Measurements from ENCODE around the gene PALLD.

Gene PALLD

DNA sequence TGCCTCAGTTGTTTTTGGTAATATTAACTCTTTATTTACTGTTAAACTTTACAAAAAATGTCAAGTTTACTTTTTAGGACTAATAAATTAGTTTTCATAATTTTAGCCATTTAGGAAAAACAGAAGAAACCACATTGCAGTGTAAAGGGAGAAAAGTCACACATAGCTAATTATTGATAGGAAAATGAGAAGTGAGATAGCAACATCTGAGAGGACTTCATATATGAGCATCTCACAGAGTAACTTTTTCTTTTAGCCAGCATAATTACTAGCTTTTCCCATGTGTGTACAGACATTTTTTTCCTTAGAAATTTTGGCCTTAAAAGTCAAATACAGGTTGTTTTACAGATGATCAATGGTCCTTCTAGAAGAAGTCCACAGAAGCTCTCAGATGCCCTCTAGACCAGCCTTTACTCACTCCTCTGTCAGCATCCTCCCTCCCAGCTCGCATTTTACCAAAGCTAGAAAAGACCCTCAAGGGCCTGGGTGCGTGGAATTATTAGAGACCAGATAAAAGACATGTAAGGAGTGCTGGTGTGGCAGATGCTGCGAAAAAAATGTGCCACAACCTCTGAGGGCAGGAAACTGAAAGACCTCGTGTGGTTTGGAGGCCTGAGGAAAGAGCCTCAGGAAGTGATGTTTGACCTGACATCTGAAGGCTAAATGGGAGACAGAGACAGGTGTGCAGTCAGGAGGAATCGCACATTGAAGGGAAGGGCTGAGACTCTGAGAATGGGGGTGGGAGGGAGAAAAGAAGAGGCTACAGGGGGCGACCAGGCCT lies 356.3 kb downstream of the PALLD start:
- DNase-seq (ENCODE audit: low spot score), result no peak

DNA sequence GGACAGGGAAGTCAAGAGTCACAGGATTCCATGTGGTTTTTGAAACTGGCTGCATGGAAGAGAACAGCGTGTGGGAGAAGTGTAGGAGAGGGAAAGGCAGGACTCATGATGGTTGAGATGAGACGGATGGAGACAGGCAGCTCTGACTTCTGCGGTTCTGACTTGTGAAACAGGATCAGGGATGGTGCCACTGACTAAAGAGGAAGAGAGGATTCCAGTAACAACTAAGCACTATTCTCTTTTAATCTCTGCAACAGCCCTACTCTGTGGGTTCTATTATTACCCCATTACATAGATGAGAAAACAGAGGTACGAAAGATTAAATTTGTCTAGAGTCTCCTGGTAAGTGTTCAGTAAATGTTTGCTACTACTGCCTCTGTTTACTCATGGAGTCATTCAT lies 356.9 kb downstream of the PALLD start:
- DNase-seq (ENCODE audit: low spot score), result no peak

DNA sequence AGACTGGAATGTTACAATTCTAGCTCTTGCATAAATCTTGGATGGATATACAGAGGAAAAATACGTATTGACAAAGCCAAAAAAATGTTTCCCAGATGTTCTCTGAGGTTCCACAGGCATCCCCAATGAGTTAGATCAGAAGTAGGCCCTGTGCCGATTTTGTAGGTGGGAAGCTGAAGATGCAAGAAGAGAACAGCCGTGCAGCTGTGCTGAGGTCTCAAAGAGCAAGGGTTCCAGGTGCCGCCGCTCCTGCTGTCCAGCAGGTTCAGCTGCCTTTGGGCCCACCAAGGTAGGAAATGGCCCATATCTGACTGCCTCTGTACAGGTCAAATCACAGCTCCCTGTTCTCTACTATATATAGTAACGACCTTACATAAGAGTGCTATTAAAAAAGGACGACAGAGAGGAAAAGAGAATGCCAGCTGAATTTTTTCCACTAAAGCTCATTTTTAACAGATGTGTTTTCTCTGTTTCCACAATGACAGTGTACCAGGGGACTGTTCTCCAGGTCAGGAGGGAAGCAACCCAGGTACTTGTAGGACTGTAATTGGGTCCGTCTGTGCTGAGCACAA lies 357.6 kb downstream of the PALLD start:
- DNase-seq (ENCODE audit: low spot score), result no peak

DNA sequence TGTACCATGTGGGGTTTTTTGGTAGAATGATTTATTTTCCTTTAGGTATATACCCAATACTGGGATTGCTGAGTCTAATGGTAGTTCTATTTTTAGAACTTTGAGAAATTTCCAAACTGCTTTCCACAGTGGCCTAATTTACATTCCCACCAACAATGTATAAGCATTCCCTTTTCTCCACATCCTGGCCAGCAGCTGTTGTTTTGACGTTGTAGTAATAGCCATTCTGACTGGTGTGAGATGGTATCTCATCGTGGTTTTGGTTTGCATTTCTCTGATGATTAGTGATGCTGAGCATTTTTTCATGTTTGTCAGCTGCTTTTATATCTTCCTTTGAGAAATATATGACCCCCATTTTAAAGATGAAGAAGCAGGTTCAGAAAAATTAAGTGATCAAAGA lies 359.5 kb downstream of the PALLD start:
- no peak for DNase-seq (ENCODE audit: low spot score)

DNA sequence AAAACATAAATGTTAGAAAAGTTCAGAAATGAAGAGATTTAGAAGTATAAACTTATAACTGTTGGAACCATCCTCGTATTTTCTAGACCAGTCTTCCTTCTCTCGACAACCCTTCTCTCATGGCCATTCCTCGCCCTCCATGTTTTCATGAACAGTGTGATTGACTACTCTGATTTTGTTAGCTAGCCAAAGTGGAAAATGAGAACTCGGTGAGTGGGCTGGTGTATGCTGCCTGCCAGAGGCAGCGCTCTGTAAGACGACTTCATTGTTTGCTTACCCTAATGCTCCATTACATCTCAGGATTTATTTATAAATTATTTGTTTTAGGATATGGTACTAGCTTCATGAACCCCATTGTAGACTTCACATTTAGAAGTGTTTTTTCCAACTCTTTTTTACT lies 360.2 kb downstream of the PALLD start:
- DNase-seq (ENCODE audit: low spot score), result no peak

DNA sequence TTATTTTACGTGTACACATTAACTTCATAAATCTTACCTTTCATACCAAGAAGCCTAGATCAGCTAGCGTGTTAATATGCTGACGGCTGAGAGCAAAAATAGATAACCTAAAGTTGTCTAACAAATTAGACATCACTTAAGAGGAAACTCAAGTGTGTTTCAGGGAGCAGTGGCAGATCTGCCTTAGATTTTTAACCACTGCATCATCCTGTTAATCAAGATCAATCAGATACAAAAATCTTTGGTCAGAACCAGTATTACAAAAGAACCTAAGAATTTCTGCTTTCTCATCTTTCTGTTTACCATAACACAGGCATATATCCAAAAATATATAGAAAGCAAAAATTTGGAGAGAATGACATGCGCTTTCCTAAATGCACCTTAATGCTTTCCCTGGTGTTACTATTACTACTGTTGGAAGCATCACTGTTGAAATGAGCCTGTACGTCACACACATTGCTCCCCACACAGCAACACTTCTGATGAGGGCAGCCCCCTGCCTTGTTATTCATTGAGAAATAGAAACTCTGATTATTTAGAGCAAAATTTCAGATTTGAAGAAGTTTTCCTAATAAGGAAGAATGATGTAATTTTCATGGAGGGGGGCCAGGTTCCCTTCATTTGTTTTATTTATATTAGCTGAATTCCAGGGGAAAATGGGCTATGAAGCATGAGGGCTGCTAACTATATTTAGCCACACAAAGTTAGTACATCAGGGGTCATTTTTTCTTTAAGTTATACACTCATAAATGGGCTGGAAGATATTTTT lies 360.9 kb downstream of the PALLD start:
- DNase-seq (ENCODE audit: low spot score), result no peak

DNA sequence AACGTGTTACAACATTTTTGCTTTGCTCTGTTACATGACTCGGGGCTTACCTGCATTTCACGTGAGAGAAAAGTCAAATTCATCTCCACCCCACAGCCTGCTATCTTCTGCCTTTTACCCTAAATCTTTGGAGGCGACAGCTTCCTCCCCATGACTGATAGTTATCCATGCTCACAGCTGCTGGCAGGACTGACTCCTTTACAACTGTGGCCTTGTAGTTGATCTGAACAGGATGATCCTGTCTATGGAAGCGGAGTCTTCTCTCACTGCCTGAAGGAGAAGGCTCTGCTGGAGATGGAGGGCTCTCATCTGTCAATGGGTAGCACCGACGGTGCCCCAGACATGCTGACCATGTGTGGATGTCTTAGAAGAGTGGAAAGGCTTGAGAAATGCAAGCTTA lies 362.2 kb downstream of the PALLD start:
- DNase-seq (ENCODE audit: low spot score), result no peak

DNA sequence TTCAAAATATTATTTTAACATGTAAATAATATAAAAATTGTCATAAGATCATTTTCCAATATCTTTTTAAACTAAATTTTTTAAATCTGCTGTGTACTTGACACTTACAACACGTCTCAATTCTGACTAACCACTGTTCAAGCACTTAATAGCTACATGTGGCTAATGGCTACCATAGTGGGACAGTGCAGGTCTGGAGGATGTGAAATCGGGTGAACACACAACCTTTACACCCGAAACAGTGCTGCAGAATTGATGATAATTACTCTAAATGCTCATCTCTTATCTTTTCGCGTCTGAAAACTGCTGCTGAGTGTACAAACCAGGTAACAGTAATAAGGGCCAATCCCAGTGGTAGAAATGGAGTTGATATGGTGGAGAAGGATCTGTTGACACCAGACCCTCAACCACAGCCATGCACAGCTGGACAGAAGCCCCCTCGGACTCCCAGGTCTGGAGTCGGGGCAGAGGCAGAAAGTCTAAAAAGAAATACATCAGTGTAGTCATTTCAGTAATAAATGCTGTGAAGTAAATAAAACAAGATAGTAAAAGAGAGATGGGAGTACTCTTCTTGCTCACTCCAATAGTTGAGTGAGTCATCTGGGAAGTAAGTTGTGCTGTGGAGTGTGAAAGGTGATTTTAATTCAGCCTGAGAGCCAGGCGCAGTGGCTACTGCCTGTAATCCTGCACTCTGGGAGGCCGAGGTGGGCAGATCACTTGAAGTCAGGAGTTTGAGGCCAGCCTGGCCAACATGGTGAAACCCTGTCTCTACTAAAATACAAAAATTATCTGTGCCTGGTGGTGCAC lies 363.2 kb downstream of the PALLD start:
- DNase-seq (ENCODE audit: low spot score), result no peak

DNA sequence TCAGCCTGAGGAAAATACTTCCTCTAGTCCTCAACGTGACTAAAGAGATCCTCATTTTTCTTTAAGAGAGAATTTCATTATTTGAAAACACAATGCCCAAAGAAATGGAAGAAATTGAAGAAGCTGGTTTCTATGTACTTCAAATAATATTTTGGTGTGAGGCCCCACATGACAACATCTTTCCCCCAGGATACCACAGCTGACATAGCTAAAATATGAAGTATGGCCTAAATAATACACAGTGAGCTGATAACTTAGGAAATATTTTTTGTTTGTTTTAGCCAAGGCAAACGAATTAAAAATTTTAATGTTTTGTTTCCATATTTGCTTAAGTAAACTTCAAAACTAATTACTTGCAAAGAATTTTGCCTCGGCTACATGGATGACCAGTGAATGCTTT lies 364.0 kb downstream of the PALLD start:
- DNase-seq (ENCODE audit: low spot score), result no peak

DNA sequence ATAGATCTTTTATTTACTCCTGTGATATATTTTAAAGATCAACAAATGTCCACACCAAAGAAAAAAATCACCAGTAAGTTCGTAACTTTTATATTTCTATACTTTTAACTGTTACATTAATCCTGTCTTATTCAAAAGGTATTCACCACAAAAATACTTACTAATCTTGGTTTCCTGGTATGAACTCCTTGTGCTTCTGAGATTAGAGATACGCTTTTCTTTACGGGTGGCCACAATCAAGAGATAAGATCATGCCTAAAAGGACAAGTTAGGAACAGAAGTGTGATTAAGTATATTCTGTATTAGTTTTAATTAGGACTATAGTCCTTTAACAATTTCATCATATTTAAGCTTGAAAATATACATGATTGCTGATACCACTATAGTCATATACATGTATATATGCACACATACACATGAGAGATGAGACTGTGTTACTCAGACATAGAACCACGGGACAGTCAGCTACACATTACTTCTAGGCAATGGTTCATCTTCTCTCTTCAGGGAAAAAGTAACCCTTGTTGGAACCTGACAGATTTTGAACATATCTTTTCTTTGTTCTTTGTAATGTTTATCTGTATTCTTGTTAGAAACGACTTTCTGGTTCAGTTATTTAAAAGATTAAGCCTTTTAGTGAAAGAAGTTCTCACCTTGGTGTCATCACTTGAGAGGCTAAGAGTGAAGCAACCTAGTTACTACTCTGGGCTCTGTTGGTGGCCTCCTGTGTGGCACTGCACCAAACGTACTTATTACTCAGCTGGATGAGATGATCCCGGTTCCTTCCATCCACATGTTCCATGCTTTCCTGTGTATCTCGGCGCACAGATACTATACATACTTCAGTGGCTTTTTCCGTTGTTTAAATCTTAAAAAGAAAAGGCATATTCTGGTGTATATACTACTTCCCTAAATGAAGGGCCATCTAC lies 367.1 kb downstream of the PALLD start:
- DNase-seq (ENCODE audit: low spot score), result no peak

DNA sequence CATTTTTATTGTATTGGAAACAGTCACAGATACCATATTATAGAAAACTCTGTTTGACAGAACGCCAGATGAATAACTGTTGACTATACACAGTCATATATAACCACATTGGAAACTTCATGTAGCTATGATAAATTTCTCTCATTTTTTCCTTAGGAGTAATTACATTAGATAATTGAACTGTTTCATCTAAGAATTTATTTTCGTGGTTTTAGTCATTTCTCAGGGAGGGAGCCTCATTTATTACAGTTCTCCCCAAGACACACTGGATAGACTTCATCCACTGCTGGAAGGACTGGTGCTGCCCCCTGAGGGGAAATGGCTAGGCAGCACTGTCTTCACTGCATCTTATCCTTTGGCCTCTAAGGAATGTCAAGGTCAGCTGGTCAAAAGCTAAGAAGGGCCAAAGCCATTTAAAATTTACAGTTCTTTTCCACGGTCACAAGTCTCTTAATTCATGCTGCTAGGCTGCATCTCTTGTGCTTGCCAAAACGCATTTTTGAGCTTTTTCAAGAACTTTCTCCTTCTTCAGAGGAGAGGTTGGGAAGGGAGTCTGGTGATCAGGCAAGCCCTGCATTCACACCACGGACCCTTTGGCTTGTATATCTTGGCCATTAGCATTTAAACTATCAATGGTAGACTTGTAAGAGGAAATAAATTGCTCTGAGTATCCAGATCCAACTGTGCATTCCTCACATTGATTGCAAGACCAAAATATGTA lies 368.1 kb downstream of the PALLD start:
- no peak for DNase-seq (ENCODE audit: low spot score)

DNA sequence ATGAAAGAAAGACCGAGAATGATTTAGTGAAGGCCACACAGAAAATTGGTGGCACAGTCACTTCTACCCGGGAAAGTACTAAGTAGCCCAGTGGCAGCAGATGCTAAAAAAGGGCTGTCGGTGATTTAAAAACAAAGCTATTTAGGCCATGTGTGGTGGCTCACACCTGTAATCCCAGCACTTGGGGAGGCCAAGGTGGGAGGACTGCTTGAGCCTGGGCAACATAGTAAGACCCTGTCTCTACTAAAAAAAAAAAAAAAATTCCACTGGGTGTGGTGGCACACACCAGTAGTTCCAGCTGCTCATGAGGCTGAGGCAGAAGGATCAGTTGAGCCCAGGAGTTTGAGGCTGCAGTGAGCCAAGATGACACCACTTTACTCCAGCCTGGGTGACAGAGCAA lies 369.0 kb downstream of the PALLD start:
- no peak for DNase-seq (ENCODE audit: low spot score)

DNA sequence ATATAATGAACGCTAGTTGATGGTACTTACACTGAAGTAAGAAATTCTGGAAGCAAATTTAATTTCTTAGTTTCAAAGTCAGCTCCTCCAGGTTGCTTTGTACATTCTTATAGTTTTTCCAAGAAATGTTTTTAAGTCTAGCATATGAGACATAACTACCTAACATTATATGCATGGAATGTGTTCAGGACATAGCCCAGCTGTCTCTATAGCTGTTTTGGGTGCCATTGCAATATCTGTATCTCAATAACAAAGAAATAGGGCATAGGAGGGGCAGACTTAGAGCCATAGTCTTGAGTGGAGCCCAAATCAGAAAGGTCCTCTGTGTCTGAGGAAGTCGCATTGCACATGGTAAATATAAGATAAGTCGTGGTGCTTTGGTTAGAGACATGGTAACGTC lies 369.8 kb downstream of the PALLD start:
- DNase-seq (ENCODE audit: low spot score), result no peak

DNA sequence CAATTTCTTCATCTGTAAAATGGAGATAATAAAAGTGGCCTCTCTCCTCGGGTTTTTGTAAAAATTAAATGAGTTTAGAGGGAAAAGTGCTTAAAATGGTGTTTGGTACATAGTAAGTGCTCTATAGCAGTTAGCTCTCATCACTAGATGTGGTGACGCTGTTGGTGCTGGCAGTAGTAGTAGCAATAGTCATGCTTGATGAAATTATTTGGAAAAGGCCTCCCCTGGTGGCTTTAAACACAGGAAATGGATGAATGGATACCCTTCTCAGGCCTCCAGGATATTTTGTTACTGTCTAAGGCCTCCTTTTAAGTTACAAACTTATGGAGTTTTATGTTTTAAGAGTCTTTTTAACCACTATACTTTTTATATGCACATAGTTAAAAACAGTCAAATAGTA lies 370.3 kb downstream of the PALLD start:
- no peak for DNase-seq (ENCODE audit: low spot score)

DNA sequence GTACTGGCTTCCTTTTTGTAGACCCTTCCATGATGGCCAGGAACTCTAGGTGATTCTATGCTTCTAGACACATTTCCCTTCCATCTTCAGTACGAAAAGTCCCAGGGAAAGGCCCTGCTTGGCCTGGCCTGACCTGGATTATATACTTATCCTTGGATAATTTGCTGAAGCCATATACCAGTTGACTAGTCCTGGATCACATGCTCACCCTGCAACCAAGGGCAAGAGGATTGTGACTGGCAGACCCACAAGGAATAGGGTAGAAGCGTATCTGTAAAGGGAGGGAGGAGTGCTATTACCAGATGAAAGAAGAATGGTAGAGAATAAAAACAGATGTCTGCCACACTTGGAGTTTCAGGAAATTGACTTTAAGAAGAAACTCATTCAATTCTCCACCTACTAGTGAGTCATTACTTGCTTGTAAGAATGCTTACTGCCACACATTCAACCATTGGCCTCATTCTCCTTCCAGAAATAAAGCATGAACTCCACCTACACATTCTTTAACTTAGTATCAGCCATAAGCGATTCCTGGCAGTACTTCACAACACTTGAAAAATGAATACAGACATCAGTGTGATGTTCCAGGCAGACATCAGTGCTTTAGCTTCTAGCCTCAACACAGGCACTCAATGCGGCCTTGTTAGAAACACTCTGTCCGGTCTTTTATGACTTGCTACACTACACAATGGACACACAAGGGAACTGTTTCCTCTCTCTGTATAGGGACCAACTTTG lies 371.4 kb downstream of the PALLD start:
- no peak for DNase-seq (ENCODE audit: low spot score)

DNA sequence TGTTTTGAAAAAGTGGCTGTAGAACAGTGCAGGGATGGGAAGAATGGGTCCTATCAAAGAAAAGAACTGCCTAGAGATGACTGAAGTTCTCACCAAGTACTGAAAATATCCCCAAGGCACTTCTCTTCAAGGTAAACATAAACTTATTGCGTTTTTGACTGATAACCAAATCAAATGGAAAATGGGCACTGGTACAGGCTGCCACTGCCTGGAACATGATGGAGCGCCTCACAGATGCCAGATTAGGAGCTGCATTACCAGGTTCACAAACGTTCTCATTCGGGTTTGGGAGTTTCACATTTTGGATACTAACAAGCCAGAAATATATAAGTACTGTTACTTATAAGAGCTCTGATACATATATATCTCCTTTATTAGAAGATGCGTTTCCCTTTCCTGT lies 371.9 kb downstream of the PALLD start:
- no peak for DNase-seq (ENCODE audit: low spot score)

DNA sequence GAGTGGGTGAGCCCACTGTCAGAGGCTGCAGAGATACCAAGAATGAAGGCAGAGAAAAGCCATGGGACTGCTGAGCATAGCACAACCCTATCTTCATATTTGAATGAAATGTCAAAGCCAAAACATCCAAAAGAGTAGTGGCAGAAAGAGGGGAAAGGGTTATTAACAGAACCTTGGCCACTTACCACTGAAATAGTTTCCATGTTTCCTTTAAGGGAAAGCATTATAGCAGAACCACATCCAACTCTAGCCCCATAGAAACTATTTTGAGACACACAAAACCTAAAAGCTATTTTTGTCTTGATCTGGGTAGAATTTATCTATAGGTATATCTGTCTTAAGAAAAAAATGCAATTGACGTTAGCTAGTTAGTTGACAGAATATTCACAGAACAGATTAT lies 373.2 kb downstream of the PALLD start:
- no peak for DNase-seq (ENCODE audit: low spot score)

DNA sequence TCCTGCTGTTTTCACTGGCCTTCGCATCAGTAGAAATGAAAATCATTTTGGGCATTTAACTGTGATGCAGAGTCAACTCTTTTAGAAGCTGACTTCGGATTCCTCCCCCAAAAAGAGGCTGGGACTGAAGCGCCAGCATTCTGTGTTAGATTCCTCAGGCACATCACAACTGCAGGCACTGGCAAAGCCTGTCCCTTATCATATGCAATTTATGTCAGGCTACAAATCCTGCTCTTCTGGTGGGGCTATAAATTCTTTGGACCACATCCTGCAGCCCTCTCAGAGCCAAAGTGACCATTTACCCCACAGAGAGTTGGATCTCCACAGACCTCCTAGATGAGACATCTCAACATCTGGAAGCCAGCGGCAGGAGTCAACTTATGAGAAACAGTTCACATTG lies 374.8 kb downstream of the PALLD start:
- no peak for DNase-seq (ENCODE audit: low spot score)

DNA sequence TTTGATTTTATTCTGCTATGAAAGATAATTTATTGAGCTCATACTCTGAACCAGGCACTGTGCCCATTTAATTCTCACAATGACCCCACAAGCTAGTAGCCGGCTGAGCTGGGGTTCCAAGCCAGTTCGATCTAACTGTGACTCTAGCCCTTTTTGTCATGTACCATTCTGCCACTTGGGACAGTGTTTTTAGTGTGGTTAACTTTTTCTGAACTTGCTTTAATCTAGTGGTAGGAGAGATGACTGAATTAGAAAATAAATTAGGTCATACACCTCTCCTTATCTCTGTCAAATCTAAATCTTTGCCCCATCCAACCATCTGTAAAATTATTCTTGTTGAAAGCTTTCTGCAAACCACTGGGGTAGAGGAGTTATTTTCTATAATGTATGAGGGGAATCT lies 377.2 kb downstream of the PALLD start:
- no peak for DNase-seq (ENCODE audit: low spot score)

DNA sequence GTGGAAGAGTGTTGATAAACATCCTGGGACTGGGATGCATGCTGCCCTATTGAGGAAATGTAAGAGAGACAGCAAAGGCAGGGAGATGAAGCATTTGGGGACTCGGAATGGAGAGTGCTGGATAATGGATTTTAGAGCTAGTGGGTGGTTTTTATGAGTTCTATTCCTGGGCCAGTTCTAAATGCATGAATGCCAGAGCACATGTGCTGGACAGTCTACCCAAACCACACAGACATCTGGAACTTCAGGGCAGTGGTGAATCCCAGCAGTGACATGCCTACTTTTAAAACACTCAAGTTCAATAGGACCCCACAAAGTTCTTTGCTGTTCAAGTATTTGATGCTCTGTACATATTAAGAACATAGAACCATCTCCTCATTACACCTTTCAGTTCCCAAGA lies 379.3 kb downstream of the PALLD start:
- DNase-seq (ENCODE audit: low spot score), result no peak
